OCI-M1 (cell line): Measurements from ENCODE around the gene PIAS1.
"Not testable (repeated sequence)": the region's sequence is repeated elsewhere in the genome, so short reads cannot be mapped to it uniquely, and the experiment has no call there.

Source experiments
- DNase-seq: peaks from one replicate; lab custom pipeline; 2025; lab: John Stamatoyannopoulos, UW

The PIAS1 gene

GRCh38 chr15:68203486-68203885 lies 149.4 kb downstream of the PIAS1 start:
- DNase-seq, result no peak

- DNase-seq, result no peak
Observed at GRCh38 chr15:68203956-68204355, 149.8 kb downstream of the PIAS1 start.

DNA sequence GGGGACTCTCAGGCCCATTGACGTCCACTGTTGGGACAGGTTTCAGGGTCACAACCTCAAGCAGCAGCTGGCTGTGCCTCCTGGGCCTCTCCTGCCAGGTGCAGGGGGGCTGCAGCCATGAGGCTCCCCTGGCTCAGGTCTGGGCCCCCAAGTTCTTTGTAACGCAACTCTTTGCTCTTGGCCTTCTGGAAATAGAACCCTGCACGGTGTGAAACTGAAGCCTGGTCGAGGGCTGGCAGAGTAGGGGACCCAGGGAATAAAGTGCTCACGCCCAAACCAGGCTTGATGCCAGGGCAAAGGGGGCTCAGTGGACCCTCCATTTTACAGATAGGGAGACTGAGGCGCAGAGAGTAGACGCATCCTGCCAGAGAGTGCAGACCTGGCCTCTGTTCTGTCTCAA lies 150.2 kb downstream of the PIAS1 start:
- no peak for DNase-seq

- DNase-seq, result no peak
Observed at GRCh38 chr15:68204776-68205557, 150.9 kb downstream of the PIAS1 start, which contains the start of gene CALML4. TSS of gene CALML4 (minus strand) at chr15:68205332. CDS start at chr15:68205247, 85 bp downstream.

DNA sequence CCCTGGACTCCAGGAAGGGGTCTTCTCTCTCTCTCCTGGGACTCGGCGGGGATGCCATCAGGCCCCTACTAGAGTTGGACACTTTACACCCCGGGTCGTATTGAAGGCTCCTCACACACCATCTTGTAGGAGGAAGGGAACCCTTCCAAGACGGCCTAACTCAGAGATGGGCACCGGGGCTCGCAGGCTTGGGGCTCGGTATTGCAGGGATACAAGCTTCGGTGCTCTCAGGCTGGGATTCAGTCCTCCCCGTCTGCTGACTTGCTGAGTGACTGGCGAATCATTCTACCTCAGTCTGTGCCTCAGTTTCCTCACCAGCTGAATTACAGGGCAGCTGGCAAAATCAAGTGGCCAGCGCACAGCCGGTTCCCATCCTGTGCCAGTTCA lies 151.4 kb downstream of the PIAS1 start:
- no peak for DNase-seq

GRCh38 chr15:68205954-68206539 lies 151.9 kb downstream of the PIAS1 start:
- no peak for DNase-seq

- no peak for DNase-seq
Observed at GRCh38 chr15:68206711-68207151, 152.6 kb downstream of the PIAS1 start.

DNA sequence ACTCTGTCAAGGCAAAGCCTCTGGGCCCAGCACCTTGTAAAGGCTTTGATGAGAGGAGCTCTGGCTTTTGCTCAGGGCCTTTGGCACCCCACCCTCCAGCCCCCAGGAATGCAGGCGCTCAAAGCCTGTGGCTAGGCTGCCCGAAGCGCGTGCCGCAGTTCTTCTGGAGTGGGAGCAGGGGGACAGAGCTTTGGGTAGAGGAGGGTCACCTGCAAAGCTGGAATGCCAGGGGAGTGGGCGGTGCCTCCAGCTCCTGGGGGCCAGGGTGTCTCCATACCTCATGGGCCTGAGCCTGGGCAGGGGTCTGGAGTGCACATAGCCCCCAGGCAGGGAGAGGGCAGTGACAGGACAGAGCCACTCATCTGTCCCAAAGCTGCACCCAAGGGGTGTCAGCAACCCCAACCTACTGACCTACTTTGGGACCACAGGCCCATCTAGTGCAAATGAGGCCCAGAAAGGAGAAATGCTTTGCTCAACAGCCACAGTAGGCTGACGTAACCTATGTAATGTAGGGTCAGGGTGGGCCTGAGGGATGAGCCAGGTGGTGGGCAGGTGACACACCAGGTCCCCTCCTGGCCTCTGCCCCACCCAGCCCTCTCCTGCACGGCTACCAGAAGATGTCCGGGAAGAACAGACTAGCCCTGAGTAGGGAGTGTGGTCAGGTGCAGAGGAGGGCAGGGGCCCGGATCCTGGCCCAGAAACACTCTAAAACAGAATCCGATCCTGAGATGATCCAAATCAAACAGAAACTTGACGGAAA lies 153.2 kb downstream of the PIAS1 start:
- no peak for DNase-seq

DNA sequence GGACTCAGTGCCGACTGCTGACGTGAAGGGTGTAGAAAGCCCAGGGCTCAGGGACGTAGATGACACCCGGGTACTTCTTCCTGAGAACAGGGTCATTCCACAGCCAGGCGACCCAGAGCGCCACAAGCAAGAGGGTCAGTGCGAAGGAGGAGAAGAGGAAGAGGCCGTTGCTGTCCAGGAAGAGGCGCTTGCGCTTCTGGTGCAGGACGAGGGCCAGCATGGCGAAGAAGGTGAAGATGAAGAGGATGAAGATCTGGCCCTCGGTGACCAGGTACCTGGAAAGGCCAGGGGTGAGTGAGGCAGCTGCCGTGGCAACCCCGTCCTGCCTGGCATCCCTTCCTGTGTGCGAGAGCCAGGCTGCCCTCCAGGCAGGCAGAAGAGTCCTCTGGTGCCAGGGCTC lies 154.0 kb downstream of the PIAS1 start:
- no peak for DNase-seq

DNA sequence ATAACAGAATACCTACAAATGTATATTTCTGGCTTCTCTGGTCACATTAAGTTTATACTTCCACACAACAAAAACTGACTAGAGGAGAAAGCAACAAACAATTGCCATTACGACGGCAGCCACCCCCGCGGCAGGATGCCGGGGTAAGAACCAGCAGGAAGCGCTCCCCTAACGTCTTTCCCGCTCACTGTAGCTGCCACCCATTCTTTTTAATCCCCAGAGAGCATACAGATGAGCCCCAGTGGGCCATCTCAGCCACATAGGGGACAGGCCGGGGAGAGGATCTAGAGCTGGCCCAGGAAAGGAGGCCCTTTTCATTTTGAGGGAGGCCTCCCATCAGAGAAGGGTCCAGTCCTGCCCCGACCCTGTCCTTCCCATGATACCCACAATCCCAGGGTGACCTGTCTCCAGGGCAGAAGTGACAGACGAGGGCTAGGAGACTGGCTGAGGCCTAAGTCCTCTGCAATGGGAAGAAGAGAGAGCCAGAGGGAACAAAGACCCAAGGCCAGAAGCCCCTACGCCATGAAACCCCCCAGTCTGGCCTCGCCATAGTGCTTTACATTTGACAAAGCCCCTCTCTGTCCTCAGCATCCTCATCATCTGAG lies 154.6 kb downstream of the PIAS1 start:
- DNase-seq, result no peak

DNA sequence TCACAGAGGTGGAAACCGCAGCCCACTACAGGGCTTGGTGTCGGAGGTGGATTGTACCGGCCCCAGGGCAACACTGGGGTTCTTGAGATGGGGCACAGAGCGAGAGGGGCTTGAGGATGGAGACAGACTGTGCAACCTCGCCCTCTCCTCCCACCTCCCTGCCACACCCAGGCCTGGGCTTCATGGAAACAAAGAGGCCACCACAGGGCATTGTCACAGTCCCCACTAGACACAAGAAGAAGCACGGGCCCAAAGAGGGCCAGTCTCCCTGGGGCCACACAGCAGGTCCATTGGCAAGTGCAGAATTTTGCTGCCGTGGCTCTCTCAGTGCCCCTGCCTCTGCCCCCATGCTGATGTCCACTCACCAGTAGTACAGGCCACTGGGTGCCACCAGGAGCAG lies 155.2 kb downstream of the PIAS1 start:
- no peak for DNase-seq

- no peak for DNase-seq
Observed at GRCh38 chr15:68209735-68210408, 155.8 kb downstream of the PIAS1 start.

GRCh38 chr15:68210409-68210756 lies 156.3 kb downstream of the PIAS1 start:
- DNase-seq, result no peak

DNA sequence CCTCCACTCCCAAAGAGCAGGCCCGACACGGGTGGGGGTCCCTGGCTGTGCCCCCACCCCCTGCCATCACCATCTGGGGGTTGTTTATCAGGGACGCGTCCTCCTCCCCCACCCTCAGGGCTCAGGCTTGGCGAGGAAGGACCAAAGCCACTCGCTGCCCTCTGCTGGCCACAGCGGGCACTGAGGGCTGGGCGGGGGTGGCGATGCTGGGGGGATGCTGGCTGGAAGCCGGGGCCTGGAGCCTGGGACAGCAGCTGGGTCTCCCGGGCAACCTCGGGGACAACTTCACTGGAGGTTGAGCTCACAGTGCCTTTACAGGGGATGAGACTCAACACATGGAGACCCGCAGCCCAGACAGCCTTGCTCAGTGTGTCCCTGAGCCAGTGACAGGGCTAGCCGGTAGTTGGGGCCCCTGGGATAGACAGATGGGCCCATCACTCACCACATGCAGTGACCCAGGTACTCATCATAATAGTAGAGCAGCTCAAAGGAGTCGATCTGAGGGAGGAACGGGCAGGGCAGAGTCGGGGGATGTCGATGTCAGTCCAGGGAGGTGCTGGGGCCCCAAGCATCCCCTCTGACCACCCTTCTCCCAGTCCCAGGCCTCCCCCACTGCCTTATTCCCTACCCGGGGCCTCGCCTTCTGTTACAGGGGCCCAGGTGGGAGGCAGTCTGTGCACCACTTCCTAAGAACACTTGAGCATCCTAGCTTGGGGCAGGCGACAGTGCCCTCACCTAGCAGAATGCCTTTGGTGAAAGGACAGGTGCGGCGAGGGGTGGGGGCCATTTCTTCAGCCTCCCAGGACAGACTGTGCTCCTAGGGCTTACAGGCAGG lies 156.9 kb downstream of the PIAS1 start:
- DNase-seq, result peak; percentile 22

GRCh38 chr15:68211656-68212320 lies 157.7 kb downstream of the PIAS1 start:
- DNase-seq, result no peak

DNA sequence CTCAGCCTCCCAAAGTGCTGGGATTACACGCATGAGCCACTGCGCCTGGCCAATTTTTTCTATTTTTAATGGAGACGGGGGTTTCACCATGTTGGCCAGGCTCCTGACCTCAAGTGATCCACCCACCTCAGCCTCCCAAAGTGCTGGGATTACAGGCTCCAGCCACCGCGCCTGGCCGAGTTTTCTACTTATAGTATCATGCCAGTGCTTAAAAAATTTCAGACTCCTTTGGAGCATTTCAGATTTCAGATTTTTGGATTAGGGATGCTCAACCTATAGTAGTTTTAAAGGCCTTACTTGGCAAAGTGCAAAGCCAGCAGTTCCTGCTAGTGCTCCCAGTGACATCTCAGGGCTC lies 159.4 kb downstream of the PIAS1 start:
- DNase-seq, result not testable (repeated sequence)

DNA sequence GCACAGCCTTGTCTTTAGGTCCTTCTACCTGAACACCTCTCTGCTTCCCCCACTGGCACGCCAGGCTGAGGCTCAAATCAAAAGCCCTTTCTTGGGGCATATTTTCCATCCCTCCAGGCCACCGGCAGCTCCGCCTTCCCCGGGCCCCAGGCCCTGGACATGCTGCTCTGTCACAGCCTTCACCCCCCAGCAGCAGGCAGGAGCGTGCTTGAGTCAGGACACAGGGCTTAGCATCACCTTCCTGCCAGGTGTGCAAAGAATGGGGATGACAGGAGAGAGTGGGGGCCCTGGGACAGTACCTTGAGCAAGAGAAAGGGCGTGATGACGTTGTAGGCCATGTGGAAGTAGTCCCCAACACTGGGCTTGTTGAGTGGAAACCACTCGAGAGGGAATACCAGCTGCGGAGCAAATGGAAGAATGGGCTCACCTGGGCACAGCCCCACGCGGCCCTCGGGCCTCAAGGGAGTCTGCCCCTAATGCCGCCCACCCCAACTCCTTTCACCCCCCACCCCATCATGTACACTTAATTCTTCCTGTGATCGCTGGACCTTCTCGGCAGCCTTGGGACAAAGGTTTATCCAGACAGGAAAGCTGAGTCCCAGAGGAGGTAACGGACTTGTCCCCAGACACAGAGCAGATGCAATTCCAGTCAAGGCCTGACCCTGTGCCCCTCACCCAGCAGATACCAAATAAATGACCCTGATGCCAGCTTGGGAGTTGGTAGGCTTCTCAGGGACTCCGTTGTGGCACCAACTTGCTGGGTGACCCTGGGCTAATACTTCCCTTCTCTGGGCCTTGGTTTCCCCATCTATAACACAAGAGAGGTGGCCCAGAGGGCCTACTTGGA lies 160.1 kb downstream of the PIAS1 start:
- no peak for DNase-seq

DNA sequence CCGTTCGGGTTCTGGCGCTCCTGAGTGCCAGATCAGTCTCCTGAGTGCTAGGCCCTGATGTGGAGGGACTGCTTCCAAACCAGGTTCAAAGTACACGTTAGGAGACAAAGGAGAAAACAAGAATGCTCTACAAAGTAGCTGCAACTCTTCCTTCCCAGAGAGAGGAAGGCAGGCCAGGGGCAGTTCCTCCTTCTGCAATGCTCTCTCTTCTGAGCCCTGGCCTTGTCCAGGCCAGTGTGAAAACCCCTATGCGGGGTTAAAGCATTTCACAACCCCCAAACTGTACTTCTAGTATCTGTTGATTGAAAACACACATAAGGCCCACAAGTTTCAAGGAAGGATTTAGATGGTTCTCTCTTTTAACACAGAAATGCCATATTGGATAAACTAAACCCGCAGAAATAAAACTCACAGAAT lies 160.7 kb downstream of the PIAS1 start:
- DNase-seq, result no peak

GRCh38 chr15:68217341-68217740 lies 163.2 kb downstream of the PIAS1 start:
- DNase-seq, result no peak

GRCh38 chr15:68218331-68218730 lies 164.2 kb downstream of the PIAS1 start:
- DNase-seq, result no peak
